Upper lobe of right lung (tissue), 1 donor: ENCODE results near the gene GTPBP2. TPM values are rescaled to one million over a fixed set of nuclear protein-coding genes. Genes with fewer than 3 reads are reported as not detected.

Experiments used
- ATAC-seq: fragments of 200-7000 bp; cut with Tn5 transposase; one replicate; pipeline ENCODE4 v1.9.1; 2020; ENCODE audit warnings: mild to moderate bottlenecking, moderate library complexity
- DNase-seq: peaks from one replicate; pipeline ENCODE4 v3.0.0-alpha.2; 2020
- H3K27ac ChIP-seq: fragments of 200-600 bp; one replicate; pipeline ENCODE4 v1.8.0; 2022
- H3K27me3 ChIP-seq: fragments of 200-600 bp; one replicate; pipeline ENCODE4 v1.8.0; 2022; ENCODE audit warnings: mild to moderate bottlenecking
- H3K36me3 ChIP-seq: fragments of 200-600 bp; one replicate; pipeline ENCODE4 v1.8.0; 2022
- H3K4me1 ChIP-seq: fragments of 200-600 bp; one replicate; pipeline ENCODE4 v1.8.0; 2022
- H3K4me3 ChIP-seq: fragments of 200-600 bp; one replicate; pipeline ENCODE4 v1.8.0; 2022; ENCODE audit warnings: mild to moderate bottlenecking
- H3K9me3 ChIP-seq: fragments of 200-600 bp; one replicate; pipeline ENCODE4 v1.8.0; 2022
- intact Hi-C: fragments of 100-400 bp; cut with DNase I; formaldehyde crosslinking; loops from one replicate; pipeline ENCODE4 v1.11.0; 2022
- total RNA-seq: library from RNA; stranded (reverse); fragmentation: NEBNext Ultra II Directional; extraction: Animal tissue kit (Norgen Biotek cat#: 25700); gene quantifications from one replicate; pipeline ENCODE4 v1.2.1, GENCODE V29; 2021
- TF ChIP-seq, protein P1 (sequence below): fragments of 200-600 bp; IDR thresholded peaks from one replicate; pipeline ENCODE4 v1.8.0; 2022; ENCODE audit warnings: antibody characterized with exemption
- donor health status: DM: no; HTN: yes; CAD: no; lungs with severe emphysema.

Gene GTPBP2
- total RNA-seq, 1 donor from 2014 or later: 85.7 TPM

DNA sequence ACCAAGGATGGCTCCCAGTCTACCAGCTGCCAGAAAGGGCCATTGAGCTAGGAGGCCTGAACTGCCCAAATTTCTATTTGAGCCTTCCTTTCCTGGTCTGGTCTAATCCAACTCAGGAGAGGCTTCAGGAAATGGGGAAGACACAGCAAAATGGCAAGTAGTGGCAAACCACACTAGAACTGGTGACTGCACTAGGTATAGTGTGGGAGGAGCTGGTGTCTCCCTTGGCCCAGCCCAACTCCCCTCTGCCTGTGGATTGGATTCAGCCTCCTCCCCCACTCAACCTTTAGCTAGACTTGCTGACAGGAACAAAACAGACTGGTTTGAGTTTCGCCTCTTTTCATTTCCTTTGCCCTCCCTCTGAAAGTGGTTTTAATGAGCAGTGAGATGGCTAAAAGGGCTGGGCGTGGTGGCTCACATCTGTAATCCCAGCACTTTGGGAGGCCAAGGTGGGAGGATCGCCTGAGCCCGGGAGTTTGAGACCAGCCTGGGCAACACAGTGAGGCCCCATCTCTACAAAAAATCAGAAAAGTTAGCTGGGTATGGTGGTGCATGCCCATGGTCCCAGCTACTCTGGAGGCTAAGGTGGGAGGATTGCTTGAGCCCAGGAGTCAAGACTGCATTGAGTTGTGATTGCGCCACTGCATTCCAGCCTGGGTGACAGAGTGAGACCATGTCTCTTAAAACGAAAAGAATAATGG is 41.0 kb upstream of the GTPBP2 start:
- Histone ChIP-seq H3K4me3 (no peak overlapping the region), H3K4me1 (peaks cover 35% of the 10 kb centered on the region), H3K9me3 (no peaks in the 10 kb centered on the region), H3K36me3 (peaks cover 35% of the 10 kb centered on the region), H3K27me3 (no peaks in the 10 kb centered on the region), H3K27ac (peak overlapping the region; percentile 30)
- TF ChIP-seq, protein P1, sequence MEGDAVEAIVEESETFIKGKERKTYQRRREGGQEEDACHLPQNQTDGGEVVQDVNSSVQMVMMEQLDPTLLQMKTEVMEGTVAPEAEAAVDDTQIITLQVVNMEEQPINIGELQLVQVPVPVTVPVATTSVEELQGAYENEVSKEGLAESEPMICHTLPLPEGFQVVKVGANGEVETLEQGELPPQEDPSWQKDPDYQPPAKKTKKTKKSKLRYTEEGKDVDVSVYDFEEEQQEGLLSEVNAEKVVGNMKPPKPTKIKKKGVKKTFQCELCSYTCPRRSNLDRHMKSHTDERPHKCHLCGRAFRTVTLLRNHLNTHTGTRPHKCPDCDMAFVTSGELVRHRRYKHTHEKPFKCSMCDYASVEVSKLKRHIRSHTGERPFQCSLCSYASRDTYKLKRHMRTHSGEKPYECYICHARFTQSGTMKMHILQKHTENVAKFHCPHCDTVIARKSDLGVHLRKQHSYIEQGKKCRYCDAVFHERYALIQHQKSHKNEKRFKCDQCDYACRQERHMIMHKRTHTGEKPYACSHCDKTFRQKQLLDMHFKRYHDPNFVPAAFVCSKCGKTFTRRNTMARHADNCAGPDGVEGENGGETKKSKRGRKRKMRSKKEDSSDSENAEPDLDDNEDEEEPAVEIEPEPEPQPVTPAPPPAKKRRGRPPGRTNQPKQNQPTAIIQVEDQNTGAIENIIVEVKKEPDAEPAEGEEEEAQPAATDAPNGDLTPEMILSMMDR: no peak
- intact Hi-C loops: loop anchor here (10.0 kb wide), 2 partner anchors 95 to 415 kb away; no protein-coding TSS in a partner anchor
- ATAC-seq (peak; percentile 10), DNase-seq (no peak)

DNA sequence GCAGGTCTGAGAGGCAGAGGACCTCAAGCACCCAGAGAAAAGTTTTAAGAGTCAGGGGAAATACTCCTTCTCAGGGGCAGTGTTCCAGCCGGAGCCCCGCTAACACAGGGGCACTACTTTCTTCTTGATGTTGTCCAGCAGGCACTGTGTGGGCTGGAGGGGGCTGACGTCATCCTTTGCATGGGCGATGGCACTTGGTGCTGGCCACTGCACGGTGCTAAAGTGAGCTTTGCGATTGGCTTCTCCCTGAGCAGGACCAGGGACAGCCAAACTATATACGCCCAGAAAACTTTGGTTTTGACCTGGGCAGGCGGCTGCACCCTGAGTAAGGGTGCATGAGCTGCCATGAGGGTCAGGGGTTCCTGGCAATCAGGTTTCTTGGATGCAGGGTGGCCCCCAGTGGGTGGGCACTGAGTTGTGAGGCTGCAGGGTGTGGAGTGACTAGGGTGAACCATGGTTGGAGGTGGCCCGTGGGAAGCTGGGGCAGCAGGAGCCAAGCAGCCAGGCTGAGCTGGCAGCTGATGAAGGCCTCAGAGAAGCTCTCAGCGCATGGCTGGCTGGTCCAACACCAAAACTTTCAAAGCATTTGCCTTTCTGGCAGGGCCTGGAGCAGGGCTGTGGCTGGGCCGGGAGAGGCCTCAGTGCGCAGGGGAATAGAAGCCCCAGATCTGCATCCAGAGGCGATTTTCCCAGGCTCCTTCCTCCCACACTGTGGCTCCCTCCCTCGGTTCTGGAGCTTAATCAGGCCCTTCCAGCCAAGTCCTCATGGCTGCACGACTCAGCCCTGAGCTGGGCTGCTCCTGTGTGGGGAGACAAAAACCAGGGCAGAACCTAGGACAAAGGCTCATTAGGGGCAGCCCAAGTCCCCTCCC is 40.2 kb upstream of the GTPBP2 start:
- peak; percentile 3 for ATAC-seq
- no peak for DNase-seq
- Histone ChIP-seq H3K36me3 (peaks cover 28% of the 10 kb centered on the region), H3K4me1 (peaks cover 32% of the 10 kb centered on the region), H3K9me3 (no peaks in the 10 kb centered on the region), H3K4me3 (no peak overlapping the region), H3K27me3 (no peaks in the 10 kb centered on the region), H3K27ac (peak overlapping the region; percentile 30)
- TF ChIP-seq, protein P1: no peak
- intact Hi-C loops: loop anchor here (10.0 kb wide), 2 partner anchors 96 to 416 kb away; no protein-coding TSS in a partner anchor

DNA sequence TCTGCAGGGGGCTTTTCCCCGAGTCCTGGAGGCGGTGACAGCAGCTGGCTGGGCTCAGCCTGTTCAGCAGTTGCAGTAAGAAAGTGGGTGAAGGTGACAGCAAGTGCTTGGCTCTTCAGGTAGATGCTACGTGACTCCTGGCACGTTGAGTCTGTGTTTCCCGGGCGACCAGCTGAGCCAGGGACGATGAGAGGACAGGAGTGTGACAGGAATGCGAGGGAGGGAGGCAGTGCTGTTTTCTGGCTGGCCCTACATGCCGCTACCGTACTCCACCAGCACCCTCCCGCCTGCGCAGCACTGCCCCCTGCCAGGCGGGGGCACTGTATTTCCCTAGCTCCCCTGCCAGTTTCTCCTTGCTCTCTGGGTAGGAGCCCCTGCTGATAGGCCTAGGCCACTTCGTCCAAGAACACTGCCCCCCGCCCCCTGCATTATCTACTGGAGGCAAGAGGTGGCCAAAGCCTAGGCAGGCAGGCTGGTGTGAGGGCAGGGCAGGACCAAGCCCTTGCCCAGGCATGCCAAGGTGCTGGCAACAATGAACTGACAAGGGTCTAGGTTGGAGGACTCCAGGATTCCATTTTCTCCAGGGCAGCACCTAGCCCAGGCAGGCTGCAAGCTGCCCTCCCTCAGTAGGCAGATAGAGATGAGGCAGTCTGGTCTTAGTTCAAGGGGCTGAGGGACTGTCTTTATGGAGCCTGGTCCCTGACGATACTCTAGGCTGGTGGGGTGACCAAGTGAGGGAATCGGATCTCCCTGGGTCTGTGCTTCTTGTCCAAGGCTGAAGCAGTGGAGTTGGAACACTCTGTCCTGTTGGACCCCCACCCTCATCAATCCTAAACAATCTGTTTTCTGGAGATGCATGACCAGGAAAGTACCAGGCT is 39.3 kb upstream of the GTPBP2 start:
- H3K4me1 ChIP-seq: peaks cover 32% of the 10 kb centered on the region
- DNase-seq: peak; percentile 76
- H3K4me3 ChIP-seq: no peak overlapping the region
- TF ChIP-seq, protein P1: peak; percentile 59
- H3K27me3 ChIP-seq: no peaks in the 10 kb centered on the region
- peak; percentile 83 for ATAC-seq
- peaks cover 19% of the 10 kb centered on the region for H3K36me3 ChIP-seq
- H3K9me3 ChIP-seq: no peaks in the 10 kb centered on the region
- intact Hi-C loops: loop anchor here (10.0 kb wide), 2 partner anchors 96 to 416 kb away; no protein-coding TSS in a partner anchor
- no peak overlapping the region for H3K27ac ChIP-seq

DNA sequence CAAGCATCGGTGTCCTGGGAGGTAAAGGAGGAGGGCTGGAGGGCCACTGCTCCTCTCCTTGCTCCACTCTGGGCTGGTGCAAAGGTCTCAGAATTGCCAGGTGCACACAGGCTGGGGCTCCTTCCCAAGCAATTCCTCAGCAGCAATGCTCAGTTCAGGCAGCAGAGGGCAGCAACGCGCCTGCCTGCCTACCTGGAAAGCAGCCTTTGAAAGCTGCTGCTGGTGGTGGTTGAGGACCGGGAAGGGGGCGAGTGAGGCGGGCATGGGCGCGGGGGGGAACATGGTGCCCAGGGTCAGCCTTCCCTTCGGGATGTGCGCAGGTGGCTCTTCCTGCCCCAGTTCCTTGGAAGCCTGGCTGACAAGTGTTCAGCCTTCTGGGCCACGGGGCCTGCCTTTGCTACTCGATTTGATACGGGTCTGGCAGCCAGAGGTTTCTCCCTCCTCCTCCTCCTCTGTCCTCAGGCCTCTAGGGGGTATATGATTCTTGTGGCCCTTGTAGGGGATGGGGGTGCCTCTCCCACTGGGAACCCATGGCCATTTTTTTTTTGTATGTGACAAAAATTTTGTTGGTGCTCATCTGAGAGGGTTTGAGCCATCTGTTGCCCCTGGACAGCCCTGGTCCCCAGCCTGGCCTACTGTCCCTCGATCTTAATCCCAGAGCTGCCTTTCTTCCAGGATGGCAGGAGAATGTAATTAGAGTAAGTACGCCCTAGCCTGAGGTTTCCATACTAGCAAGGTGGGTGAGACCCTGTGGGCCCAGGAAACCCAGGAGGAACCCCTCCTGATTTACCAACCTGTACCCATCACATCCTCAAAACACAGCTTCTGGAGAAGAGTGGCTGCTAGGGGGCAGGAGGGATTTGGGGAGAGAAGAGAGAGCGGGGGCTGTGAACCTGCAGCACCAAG is 38.4 kb upstream of the GTPBP2 start:
- TF ChIP-seq, protein P1: peak; percentile 97
- no peaks in the 10 kb centered on the region for H3K27me3 ChIP-seq
- H3K9me3 ChIP-seq: no peaks in the 10 kb centered on the region
- ATAC-seq: peak; percentile 85
- peaks cover 17% of the 10 kb centered on the region for H3K36me3 ChIP-seq
- H3K4me3 ChIP-seq: no peak overlapping the region
- no peak overlapping the region for H3K27ac ChIP-seq
- intact Hi-C loops: loop anchor here (10.0 kb wide), 2 partner anchors 97 to 417 kb away; no protein-coding TSS in a partner anchor
- peaks cover 32% of the 10 kb centered on the region for H3K4me1 ChIP-seq
- DNase-seq: peak; percentile 89
